ENCODE data around the gene CUX1.

- TF ChIP-seq CTCF (IDR thresholded peaks at IDR 0.05), result no peak
- TF ChIP-seq POLR2A (IDR thresholded peaks at IDR 0.05), result no peak
- no peak for TF ChIP-seq EP300 (IDR thresholded peaks at IDR 0.05)
These were observed 38.2 kb upstream of the CUX1 start for GRCh38 chr7:101779267-101779666.

Measured in ovary (tissue), 3 donors.